Breast epithelium (tissue), 3 donors: Measurements from ENCODE around the gene ALMS1.

Experiments
- CTCF ChIP-seq, 3 donors: fragments of 450-650 bp; IDR thresholded peaks; one replicate each; pipeline ENCODE4 v1.5.1; 2016 to 2017; ENCODE audit warnings: antibody characterized with exemption in 3 of 3, mild to moderate bottlenecking in 3 of 3, moderate library complexity in 3 of 3
- POLR2AphosphoS5 ChIP-seq, 3 donors: sonication (generic); formaldehyde crosslinking; IDR thresholded peaks; one replicate each; pipeline ENCODE4 v1.6.1; 2017; ENCODE audit warnings: antibody characterized with exemption in 3 of 3

- TF ChIP-seq POLR2AphosphoS5 (IDR thresholded peaks at IDR 0.05) (no peak), CTCF (IDR thresholded peaks at IDR 0.05) (no peak)
These were observed 224.5 kb downstream of the ALMS1 start for GRCh38 chr2:73610111-73610510.
